Measurements from ENCODE around the gene SLC25A15.

Gene SLC25A15

DNA sequence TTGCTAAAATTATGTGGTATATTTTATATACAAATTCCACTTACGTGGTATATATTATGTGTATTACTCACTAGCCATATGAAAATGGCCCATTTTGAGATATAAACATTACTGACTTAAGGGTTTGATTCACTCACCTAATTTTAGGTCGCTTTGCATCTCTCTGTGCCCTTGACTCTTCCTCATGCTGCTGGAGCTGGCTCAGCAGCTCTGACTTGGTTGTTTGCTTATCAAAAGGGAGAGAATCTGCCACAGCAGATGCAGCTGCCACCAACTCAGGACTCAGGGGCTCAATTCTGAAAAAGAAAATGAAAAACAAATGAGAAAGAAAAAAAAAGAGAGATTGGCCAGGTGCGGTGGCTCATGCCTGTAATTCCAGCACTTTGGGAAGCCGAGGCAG is 30.6 kb upstream of the SLC25A15 start:
- no peak overlapping the region for H3K9ac ChIP-seq (ENCODE audit: low read length)
- no peaks in the 10 kb centered on the region for H3K27me3 ChIP-seq (ENCODE audit: low read depth, low read length)
- H3K4me2 ChIP-seq (ENCODE audit: low read length), result no peak overlapping the region
- TF ChIP-seq, protein P1, sequence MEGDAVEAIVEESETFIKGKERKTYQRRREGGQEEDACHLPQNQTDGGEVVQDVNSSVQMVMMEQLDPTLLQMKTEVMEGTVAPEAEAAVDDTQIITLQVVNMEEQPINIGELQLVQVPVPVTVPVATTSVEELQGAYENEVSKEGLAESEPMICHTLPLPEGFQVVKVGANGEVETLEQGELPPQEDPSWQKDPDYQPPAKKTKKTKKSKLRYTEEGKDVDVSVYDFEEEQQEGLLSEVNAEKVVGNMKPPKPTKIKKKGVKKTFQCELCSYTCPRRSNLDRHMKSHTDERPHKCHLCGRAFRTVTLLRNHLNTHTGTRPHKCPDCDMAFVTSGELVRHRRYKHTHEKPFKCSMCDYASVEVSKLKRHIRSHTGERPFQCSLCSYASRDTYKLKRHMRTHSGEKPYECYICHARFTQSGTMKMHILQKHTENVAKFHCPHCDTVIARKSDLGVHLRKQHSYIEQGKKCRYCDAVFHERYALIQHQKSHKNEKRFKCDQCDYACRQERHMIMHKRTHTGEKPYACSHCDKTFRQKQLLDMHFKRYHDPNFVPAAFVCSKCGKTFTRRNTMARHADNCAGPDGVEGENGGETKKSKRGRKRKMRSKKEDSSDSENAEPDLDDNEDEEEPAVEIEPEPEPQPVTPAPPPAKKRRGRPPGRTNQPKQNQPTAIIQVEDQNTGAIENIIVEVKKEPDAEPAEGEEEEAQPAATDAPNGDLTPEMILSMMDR (IDR thresholded peaks at IDR 0.05; ENCODE audit: low read depth, low read length), result no peak
- no peak for TF ChIP-seq EZH2phosphoT487 (IDR thresholded peaks at IDR 0.05; ENCODE audit: low read depth)
- no peaks in the 10 kb centered on the region for H4K20me1 ChIP-seq (ENCODE audit: insufficient read depth, low read length)
- no peak overlapping the region for H3K27ac ChIP-seq (ENCODE audit: low read length)
- H3K4me1 ChIP-seq (ENCODE audit: low read length), result peaks cover 37% of the 10 kb centered on the region
- no peak overlapping the region for H3K4me3 ChIP-seq (ENCODE audit: low read length)
- H2AFZ ChIP-seq (ENCODE audit: low read depth, low read length), result no peak overlapping the region
- no peaks in the 10 kb centered on the region for H3K9me3 ChIP-seq (ENCODE audit: insufficient read depth, low read length)
- peaks cover 28% of the 10 kb centered on the region for H3K36me3 ChIP-seq (replicated peaks; ENCODE audit: low read depth, low read length)
- peaks cover 7% of the 10 kb centered on the region; the same call in 1 of the 2 replicates for H3K79me2 ChIP-seq (ENCODE audit: low read length)

DNA sequence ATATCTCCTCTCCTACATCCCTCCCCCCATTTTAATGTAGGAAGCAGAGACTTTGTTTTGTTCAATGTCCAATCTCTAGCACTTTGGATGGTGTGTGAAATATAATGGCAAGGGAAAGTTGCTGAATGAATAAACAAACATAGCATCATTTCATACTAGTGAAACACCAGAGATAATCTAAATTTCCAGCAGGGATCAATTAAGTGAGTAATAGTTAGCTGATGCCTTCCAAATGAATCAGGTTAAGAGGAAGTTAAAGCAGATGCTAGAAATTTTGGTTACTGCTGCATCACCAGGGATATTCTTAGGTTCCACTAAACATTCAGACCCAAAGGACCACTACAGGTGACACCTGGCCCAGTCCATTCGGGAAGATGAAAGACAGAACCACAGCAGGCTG is 26.6 kb upstream of the SLC25A15 start:
- no peak overlapping the region for H3K4me3 ChIP-seq (ENCODE audit: low read length)
- H3K27me3 ChIP-seq (ENCODE audit: low read depth, low read length), result no peaks in the 10 kb centered on the region
- no peaks in the 10 kb centered on the region for H3K9me3 ChIP-seq (ENCODE audit: insufficient read depth, low read length)
- peak overlapping the region; percentile 24; the same call in 1 of the 2 replicates for H3K27ac ChIP-seq (ENCODE audit: low read length)
- no peak overlapping the region for H2AFZ ChIP-seq (ENCODE audit: low read depth, low read length)
- H4K20me1 ChIP-seq (ENCODE audit: insufficient read depth, low read length), result no peaks in the 10 kb centered on the region
- peaks cover 23% of the 10 kb centered on the region for H3K4me1 ChIP-seq (ENCODE audit: low read length)
- TF ChIP-seq, protein P1 (IDR thresholded peaks at IDR 0.05; ENCODE audit: low read depth, low read length), result no peak
- no peak for TF ChIP-seq EZH2phosphoT487 (IDR thresholded peaks at IDR 0.05; ENCODE audit: low read depth)
- peaks cover 17% of the 10 kb centered on the region for H3K79me2 ChIP-seq (ENCODE audit: low read length)
- peaks cover 25% of the 10 kb centered on the region for H3K36me3 ChIP-seq (replicated peaks; ENCODE audit: low read depth, low read length)
- no peak overlapping the region for H3K9ac ChIP-seq (ENCODE audit: low read length)
- H3K4me2 ChIP-seq (ENCODE audit: low read length), result no peak overlapping the region

DNA sequence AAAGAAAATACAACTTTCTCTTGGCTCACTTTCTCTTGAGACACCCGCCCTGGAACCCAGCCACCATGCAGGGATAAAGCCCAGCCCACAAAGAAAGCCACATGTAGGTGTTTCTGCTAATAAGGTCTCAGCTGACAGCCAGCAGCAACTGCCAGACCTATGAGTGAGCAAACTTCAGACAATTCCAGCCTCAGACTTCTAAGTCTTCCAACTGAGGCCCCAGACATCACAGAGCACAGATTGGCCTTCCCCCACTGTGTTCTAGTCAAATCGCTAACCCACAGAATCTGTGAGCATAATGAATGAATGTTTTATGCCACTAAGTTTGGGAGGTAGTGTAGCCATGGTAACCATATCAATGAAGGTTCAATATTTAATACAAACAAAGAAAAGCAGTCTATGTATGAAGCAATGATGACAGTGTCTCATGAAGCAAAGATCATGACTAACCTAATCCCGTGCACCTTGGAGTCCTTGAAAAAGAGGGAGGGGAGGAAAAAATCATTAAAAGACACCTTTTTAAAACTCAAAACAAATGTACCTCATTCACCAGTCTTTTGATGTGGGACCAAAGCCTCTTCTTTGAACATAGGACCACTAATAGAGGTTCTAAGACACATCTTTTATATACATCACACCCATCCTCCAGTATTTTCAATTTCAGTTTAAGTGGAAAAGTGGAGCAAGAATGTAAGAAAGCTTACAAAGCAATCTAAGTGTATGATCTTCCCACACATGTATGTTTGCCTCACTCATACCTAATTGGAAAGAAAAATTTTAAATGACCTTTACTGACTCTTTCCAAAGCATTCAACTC is 24.6 kb upstream of the SLC25A15 start:
- Histone ChIP-seq H3K79me2 (ENCODE audit: low read length) (peaks cover 23% of the 10 kb centered on the region), H3K9ac (ENCODE audit: low read length) (no peak overlapping the region), H3K4me1 (ENCODE audit: low read length) (peaks cover 27% of the 10 kb centered on the region), H3K9me3 (ENCODE audit: insufficient read depth, low read length) (no peaks in the 10 kb centered on the region), H2AFZ (ENCODE audit: low read depth, low read length) (no peak overlapping the region), H3K4me3 (ENCODE audit: low read length) (no peak overlapping the region), H3K36me3 (replicated peaks; ENCODE audit: low read depth, low read length) (peaks cover 25% of the 10 kb centered on the region), H3K27me3 (ENCODE audit: low read depth, low read length) (no peaks in the 10 kb centered on the region), H3K27ac (ENCODE audit: low read length) (no peak overlapping the region), H3K4me2 (ENCODE audit: low read length) (no peak overlapping the region), H4K20me1 (ENCODE audit: insufficient read depth, low read length) (no peaks in the 10 kb centered on the region)
- TF ChIP-seq, protein P1 (IDR thresholded peaks at IDR 0.05; ENCODE audit: low read depth, low read length), result no peak
- TF ChIP-seq EZH2phosphoT487 (IDR thresholded peaks at IDR 0.05; ENCODE audit: low read depth), result no peak

DNA sequence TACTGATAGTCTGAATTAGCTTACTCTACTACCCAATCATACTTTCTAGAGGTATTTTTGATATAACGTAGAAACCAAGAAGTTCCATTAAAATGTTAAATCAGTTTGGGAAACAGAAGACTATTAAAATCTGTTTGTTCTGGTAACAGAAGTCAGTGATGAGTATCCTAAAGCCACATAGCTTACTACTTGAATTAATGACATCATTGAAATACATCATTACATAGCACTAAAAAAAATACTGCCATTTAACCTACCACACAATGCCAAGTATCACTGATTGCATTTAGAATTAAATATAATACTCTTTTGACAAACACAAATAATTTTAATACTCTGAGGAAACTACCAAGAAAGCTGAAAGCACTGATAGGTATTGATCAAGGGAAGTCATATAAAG is 23.8 kb upstream of the SLC25A15 start:
- Histone ChIP-seq H3K9ac (ENCODE audit: low read length) (no peak overlapping the region), H3K4me2 (ENCODE audit: low read length) (no peak overlapping the region), H3K4me1 (ENCODE audit: low read length) (peaks cover 33% of the 10 kb centered on the region), H3K27ac (ENCODE audit: low read length) (no peak overlapping the region), H2AFZ (ENCODE audit: low read depth, low read length) (no peak overlapping the region), H4K20me1 (ENCODE audit: insufficient read depth, low read length) (no peaks in the 10 kb centered on the region), H3K9me3 (ENCODE audit: insufficient read depth, low read length) (no peaks in the 10 kb centered on the region), H3K4me3 (ENCODE audit: low read length) (no peak overlapping the region), H3K27me3 (ENCODE audit: low read depth, low read length) (no peaks in the 10 kb centered on the region), H3K36me3 (replicated peaks; ENCODE audit: low read depth, low read length) (peaks cover 25% of the 10 kb centered on the region), H3K79me2 (ENCODE audit: low read length) (peaks cover 31% of the 10 kb centered on the region)
- TF ChIP-seq, protein P1 (IDR thresholded peaks at IDR 0.05; ENCODE audit: low read depth, low read length), result no peak

Data from OCI-LY3 (cell line).